GM12891 (cell line): ENCODE results near the gene UBE3C.

Experiments used
- PAX5 ChIP-seq: IDR thresholded peaks from 2 replicates; pipeline ENCODE4 v1.6.1; 2011; ENCODE audit warnings: low read length, moderate library complexity, mild to moderate bottlenecking; ENCODE audit not compliant: insufficient read depth, severe bottlenecking
- POLR2A ChIP-seq: IDR thresholded peaks from 2 replicates; pipeline ENCODE4 v1.6.1; 2011; ENCODE audit warnings: low read depth, low read length, control low read depth
- POLR2AphosphoS5 ChIP-seq: IDR thresholded peaks from 2 replicates; pipeline ENCODE4 v1.6.1; 2011; ENCODE audit warnings: low read depth, low read length, control low read depth
- POU2F2 ChIP-seq: IDR thresholded peaks from 2 replicates; pipeline ENCODE4 v1.6.1; 2011; ENCODE audit warnings: low read depth, mild to moderate bottlenecking, control low read depth, low read length, moderate library complexity
- TAF1 ChIP-seq: IDR thresholded peaks from 2 replicates; pipeline ENCODE4 v1.6.1; 2011; ENCODE audit warnings: low read depth, low read length, control low read depth

- TF ChIP-seq POLR2A (no peak), POLR2AphosphoS5 (no peak), TAF1 (no peak), PAX5 (no peak), POU2F2 (no peak)
Measured at GRCh38 chr7:157239571-157240270, 101.0 kb downstream of the UBE3C start.
